ENCODE results near the gene NAP1L2.
"Not testable (repeated sequence)": the region's sequence is repeated elsewhere in the genome, so short reads cannot be mapped to it uniquely, and the experiment has no call there.

NAP1L2 gene

DNA sequence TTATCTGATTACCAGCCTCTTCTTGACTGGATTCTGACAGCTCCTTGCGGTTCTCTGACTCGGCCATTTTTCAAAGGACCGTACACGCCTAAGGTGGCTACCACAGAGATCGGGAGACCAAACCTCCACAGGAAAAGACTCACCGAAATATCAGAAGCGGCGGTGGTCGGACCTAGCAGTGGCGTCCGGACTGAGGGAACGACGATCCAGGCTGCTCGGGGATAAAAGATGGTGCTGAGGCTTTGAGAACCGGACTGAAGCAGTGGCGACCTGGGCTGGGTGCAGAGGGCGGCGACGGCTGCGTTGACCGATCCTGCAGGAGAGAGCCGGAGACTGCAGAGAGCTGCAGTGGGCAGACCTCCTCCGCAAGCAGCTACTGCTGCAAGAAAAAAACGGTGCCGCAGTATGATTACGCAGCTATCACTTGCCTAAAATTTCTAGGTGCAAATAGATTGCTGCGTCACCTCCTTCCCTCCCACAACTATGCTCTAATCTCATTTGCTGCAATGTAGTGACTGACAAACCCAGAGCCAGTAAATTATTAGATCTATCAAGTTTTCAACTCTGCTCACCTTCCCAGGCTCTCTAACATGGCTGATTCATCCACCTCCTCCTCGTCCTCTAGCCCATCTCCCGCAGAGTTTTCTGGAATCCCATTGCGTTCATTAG lies at the start of gene NAP1L2:
Gene NAP1L2 (minus strand): TSS at position 426 of the 669 bp plus-strand sequence. CDS start 359 bp downstream, at position 67.
- DNase-seq (ENCODE audit: low read depth in 2 of 2): peak in 1 of 2 donors; percentile 8

DNA sequence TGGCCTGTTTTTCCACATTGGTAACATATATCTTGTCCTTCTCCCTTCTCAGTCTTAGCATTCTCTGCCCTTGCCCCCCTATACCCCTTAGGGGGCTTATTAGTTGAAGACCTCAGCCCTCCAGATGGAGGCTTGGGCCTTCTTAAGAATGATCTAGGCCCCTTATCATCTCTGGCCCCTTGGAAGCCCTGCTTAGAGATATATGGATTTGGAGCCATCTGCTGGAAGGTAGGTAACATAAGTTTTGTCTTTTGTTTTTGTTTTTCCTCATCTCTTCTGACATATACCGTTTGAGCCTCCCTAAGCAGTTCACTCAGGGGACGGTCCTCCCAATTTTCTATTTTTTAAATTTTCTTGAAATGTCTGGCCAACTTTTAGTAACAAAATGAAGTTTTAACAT lies 48.3 kb upstream of the NAP1L2 start:
- no peak for DNase-seq (ENCODE audit: low read depth in 2 of 2)

DNA sequence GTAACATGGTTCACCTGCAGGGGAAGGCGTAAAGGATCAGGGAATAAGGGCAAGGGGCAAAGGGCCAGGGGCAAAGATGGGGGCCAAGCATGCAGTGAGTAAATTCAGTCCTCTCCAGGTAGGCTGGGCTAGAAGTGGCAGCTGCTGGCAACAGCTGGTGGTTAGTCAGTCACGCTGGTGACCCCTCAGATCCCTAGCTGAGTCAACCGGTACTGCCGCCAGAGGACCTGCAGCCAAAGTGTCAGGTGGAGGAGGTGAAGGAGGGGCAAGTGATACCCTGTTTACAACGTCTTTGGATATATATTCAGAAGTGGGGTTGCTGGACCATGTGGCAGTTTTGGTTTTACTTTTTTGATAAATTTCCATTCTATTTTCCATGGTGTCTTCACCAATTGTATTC lies 24.6 kb upstream of the NAP1L2 start:
- no peak for DNase-seq (ENCODE audit: low read depth in 2 of 2)

DNA sequence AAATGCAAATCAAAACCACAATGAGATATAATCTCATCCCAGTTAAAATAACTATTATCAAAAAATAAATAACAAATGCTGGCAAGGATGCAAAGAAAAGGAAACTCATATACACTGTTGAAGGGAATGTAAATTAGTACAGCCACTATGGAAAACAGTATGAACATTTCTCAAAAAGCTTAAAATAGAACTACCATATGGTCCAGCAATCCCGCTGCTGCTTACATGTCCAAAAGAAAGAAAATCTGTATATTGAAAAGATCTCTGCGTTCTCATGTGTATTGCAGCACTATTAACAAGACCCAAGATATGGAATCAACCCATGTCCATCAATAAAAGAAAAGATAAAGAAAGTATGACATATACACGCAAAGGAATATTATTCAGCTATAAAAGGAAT lies 3.0 kb upstream of the NAP1L2 start:
- no peak for DNase-seq (ENCODE audit: low read depth in 2 of 2)

- no peak for DNase-seq (ENCODE audit: low read depth in 2 of 2)
Measured at GRCh38 chrX:73215246-73215645, 595 bp upstream of the NAP1L2 start.

- no peak for DNase-seq (ENCODE audit: low read depth in 2 of 2)
Measured at GRCh38 chrX:73213734-73214425, 771 bp downstream of the NAP1L2 start.

DNA sequence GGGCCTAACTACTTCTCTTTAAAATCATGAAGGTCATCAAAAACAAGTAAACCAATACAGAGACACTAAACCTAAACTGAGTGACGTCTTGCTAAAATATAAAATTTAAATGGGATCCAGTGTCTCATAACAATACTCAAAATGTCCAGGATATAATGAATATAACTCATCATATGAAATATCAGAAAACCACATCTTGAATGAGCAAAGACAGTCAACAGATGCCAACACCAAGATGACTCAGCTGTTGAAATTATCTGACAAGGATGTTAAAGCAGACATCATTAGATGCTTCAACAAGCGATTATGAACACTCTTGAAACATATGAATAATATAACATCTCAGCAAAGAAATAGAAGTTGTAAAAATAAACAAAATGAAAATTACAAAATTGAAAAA lies 8.3 kb downstream of the NAP1L2 start:
- DNase-seq (ENCODE audit: low read depth in 2 of 2): no peak

- no peak for DNase-seq (ENCODE audit: low read depth in 2 of 2)
Measured at GRCh38 chrX:73182502-73183114, 32.0 kb downstream of the NAP1L2 start.

DNA sequence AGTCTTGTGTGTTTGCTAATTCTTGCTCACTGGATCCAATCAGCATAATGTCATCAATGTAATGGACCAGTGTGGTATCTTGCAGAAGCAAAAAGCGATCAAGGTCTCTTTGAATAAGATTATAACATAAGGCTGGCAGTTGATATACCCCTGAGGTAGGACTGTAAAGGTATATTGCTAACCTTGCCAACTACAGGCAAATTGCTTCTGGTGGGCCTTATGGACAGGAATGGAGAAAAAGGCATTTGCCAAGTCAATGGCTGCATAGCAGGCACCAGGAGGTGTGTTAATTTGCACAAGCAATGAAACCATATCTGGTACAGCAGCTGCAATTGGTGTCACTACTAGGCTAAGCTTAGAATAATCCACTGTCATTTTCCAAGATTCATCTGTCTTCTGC lies 45.7 kb downstream of the NAP1L2 start:
- not testable (repeated sequence) for DNase-seq (ENCODE audit: low read depth in 2 of 2)
